ENCODE measurements around the gene TCAIM. TPM values are rescaled to one million over a fixed set of nuclear protein-coding genes. Genes with fewer than 3 reads are reported as not detected.

TCAIM gene
- total and polyA plus RNA-seq, 10 of the 15 experiments (the other 5 are each of a cell fraction or from before 2014, with no cell fraction given), result 14.5 to 22.9 (median 17.8) TPM

GRCh38 chr3:44454258-44454657, 115.7 kb downstream of the TCAIM start (continued):
- no peak for TF ChIP-seq USF1 (IDR thresholded peaks at IDR 0.05; ENCODE audit: borderline replicate concordance, extremely low read length, insufficient read depth, low read depth, low read length)
- TF ChIP-seq, protein P1, sequence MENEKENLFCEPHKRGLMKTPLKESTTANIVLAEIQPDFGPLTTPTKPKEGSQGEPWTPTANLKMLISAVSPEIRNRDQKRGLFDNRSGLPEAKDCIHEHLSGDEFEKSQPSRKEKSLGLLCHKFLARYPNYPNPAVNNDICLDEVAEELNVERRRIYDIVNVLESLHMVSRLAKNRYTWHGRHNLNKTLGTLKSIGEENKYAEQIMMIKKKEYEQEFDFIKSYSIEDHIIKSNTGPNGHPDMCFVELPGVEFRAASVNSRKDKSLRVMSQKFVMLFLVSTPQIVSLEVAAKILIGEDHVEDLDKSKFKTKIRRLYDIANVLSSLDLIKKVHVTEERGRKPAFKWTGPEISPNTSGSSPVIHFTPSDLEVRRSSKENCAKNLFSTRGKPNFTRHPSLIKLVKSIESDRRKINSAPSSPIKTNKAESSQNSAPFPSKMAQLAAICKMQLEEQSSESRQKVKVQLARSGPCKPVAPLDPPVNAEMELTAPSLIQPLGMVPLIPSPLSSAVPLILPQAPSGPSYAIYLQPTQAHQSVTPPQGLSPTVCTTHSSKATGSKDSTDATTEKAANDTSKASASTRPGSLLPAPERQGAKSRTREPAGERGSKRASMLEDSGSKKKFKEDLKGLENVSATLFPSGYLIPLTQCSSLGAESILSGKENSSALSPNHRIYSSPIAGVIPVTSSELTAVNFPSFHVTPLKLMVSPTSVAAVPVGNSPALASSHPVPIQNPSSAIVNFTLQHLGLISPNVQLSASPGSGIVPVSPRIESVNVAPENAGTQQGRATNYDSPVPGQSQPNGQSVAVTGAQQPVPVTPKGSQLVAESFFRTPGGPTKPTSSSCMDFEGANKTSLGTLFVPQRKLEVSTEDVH (IDR thresholded peaks at IDR 0.05; ENCODE audit: low read depth, partially characterized antibody), result no peak

DNA sequence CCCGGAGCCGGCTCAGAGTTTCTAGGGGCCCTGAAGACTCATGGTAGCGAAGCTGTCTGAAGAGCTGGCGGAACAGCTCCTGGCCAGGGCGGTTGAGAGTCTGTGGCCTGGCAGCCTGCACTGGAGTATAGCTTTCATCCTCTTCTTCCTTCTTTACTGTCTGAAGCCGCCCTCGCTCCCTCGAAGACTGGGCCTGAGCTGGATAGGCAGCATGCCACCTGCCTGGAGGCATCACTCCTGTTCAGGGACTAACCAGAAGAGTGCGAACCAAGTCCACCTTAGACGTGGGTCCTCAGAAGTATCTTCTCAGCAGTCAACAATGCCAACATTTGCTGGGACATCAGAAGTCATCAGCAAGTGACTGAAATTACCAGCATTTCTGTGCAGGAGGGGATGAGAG, 116.8 kb downstream of the TCAIM start:
- Histone ChIP-seq H3K36me3 (ENCODE audit: control insufficient read depth in 2 of 2, insufficient read depth in 2 of 2, low read length in 1 of 2) (peaks cover 7 to 17% of the 10 kb centered on the region in 2 experiments; a peak in 3 of 4 replicates), H3K27me3 (replicated peaks in 1 of 2; ENCODE audit: control insufficient read depth in 2 of 2, insufficient read depth in 2 of 2, low read length in 1 of 2) (no peaks in the 10 kb centered on the region), H3K4me2 (ENCODE audit: control insufficient read depth, insufficient read depth) (no peak overlapping the region), H3K9ac (ENCODE audit: control insufficient read depth, insufficient read depth, low read length) (no peak overlapping the region), H3K4me1 (ENCODE audit: control insufficient read depth, insufficient read depth, low read length) (no peaks in the 10 kb centered on the region), H3K79me2 (ENCODE audit: control insufficient read depth, insufficient read depth, low read length) (no peaks in the 10 kb centered on the region), H3K27ac (ENCODE audit: control insufficient read depth, insufficient read depth) (no peak overlapping the region), H4K20me1 (ENCODE audit: control insufficient read depth, insufficient read depth) (no peaks in the 10 kb centered on the region), H2AFZ (ENCODE audit: control insufficient read depth, low read depth, low read length) (no peak overlapping the region), H3K9me3 (replicated peaks; ENCODE audit: control insufficient read depth, insufficient read depth, low read length) (no peaks in the 10 kb centered on the region; the same call in 2 of the 3 replicates), H3K4me3 (no peak overlapping the region)
- in situ Hi-C loops (cut with MboI) (no loop called here), intact Hi-C loops (cut with micrococcal nuclease; ENCODE audit: unreplicated experiment) (no loop called here)
- FAIRE-seq (no peak), ATAC-seq (no peak), DNase-seq (ENCODE audit: low read depth, low spot score) (no peak)
- WGBS (ENCODE audit: insufficient coverage, insufficient replicate concordance, low lambda C conversion rate, missing lambda C conversion rate), result 98% methylated on average over 10 of the region's 10 CpGs
- no TSS peak for BruUV-seq (replicated peaks)
- SMC1A ChIA-PET (ENCODE audit: uncharacterized antibody, unreplicated experiment), result no interaction called here
- CTCF ChIA-PET, result interaction anchor here (1.2 kb wide), 1 partner anchor 16 kb away, joined by 3 read pairs; no protein-coding TSS in a partner anchor
- POLR2A ChIA-PET, result no interaction called here
- RAD21 ChIA-PET (ENCODE audit: unreplicated experiment), result interaction anchor here (0.6 to 1.0 kb wide), 2 partner anchors 133 to 981 kb away, joined by 3 read pairs; no protein-coding TSS in a partner anchor
- TF ChIP-seq SIN3A (IDR thresholded peaks at IDR 0.05; ENCODE audit: low read depth, low read length) (no peak), ETV6 (conservative IDR thresholded peaks at IDR 0.05 in 1 of 2, IDR thresholded peaks at IDR 0.05 in 1 of 2; ENCODE audit: borderline replicate concordance in 1 of 2, low read depth in 1 of 2) (no peak), CEBPZ (IDR thresholded peaks at IDR 0.05; ENCODE audit: low read depth, low read length) (no peak), MYC (IDR thresholded peaks at IDR 0.05; ENCODE audit: insufficient read depth, insufficient read length, insufficient replicate concordance, low read length, severe bottlenecking) (no peak), RELB (IDR thresholded peaks at IDR 0.05; ENCODE audit: low read depth) (no peak), ASH2L (IDR thresholded peaks at IDR 0.05; ENCODE audit: borderline replicate concordance, low read depth) (no peak), USF2 (IDR thresholded peaks at IDR 0.05; ENCODE audit: borderline replicate concordance, low read depth, low read length) (no peak)

Measured in GM12878 (cell line).